UCSD-AML1 (cell line): ENCODE results near the gene NPLOC4.
"Not testable (repeated sequence)": the region's sequence is repeated elsewhere in the genome, so short reads cannot be mapped to it uniquely, and the experiment has no call there.

Experiments used
- DNase-seq: peaks from one replicate; lab custom pipeline; 2025; ENCODE audit not compliant: unreplicated experiment; lab: John Stamatoyannopoulos, UW

NPLOC4 gene

DNA sequence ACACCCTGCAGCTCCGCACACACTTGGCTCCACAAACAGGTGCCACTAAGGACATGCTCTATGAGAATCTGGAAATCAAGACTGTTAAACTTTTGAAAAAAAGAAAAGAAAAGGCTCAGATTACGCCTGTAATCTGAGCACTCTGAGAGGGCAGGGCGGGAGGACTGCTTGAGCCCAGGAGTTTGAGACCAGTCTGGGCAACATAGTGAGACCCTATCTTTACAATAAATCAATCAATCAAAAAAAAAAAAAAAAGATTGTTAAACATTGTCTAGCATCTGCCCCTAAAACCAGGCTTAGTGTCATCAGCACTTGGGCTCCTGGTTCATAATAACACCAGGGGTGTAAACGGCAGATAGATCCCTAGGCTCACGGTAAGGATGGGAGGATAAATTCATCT lies 47.3 kb downstream of the NPLOC4 start:
- no peak for DNase-seq

DNA sequence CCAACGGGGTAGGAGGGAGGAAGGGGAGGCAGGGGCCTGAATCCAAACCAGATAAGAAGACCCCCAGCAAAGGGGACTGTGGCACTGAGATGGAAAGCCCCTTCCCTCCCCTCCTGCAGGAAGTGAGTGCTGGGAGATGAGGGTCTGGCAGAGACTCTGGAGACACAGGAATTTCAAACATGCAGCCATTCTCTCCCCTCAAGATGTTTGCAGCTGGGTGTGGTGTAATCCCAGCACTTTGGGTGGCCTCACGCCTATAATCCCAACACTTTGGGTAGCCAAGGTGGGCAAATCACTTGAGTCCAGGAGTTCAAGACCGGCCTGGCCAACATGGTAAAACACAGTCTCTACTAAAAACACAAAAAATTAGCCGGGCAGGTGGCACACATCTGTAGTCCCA lies 50.8 kb downstream of the NPLOC4 start:
- DNase-seq, result no peak

DNA sequence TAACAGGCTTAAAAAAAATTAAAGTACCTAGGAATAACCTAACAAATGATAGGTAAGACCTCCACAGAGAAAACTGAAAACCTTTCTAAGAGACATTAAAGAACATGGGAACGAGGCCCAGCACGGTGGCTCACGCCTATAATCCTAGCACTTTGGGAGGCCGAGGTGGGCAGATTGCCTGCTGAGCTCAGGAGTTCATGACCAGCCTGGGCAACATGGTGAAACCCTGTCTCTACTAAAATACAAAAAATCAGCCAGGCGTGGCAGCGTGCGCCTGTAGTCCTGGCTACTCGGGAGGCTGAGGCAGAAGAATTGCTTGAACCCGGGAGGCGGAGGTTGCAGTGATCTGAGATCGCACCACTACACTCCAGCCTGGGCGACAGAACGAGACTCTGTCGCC lies 52.1 kb downstream of the NPLOC4 start:
- not testable (repeated sequence) for DNase-seq

DNA sequence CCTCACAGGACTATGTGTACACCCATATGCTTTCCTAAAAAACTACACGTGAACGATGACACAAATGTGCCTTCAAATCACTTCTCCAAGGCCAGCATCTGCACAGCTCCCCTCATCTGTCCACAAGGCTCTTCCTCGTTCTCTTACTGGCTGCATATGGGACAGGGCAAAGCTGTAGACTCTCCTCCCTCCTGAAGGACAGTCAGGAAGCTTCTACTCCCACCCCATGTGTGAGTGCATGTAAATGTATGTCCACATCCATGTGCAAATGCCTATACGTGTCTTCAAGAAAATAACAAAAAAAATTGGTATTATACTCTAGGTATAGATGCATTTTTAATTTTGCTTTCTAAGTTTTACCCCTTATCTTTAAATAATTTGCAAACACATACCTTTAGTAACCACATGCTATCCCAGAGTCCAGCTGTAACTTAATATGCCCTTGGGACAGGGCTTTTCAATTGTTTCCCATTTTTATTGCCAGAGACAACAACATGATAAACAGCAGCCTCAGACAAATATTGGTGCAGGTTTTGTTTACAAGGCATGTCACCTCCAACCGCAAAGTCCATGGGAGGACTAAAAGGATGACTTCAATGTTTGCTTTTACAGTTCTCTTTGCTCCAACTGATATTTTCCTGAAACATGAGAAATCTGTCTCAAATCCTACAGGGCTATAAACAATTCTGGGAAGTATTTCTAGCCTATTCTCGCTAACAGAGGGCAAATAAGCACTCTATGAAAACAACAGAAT lies 53.1 kb downstream of the NPLOC4 start:
- DNase-seq, result no peak

DNA sequence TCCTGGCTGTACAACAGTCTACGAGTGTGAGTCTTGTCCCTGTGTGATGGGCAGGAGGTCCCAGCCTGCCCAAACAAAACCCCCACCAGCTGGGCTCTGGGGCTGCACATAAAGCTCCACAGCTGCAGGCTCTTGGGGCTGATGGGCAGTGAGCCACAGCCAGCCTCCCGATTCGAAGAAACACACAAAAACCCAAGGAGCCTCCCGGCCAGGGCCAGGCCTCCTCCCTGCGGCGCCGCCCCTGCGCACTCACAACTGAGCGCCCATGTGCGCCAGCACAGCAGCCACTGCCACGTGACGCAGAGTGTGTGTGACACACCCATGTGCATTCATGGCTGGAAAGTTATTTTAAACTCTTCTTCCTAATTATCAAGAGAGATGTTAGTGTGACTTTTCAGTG lies 54.2 kb downstream of the NPLOC4 start:
- no peak for DNase-seq

DNA sequence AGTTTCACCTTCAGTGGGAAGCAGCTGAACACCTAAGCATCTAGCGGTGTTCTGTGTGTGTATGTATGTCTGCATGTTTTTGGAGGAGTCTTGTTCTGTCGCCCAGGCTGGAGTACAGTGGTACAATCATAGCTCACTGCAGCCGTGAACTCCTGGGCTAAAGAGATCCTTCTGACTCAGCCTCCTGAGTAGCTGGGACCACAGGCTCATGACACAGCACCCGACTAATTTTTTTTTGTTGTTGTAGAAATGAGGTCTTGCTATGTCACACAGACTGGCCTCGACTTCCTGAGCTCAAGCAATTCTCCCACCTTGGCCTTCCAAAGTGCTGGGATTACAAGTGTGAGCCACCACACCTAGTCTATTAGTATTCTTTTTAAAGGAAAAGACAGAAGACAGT lies 54.6 kb downstream of the NPLOC4 start:
- no peak for DNase-seq

DNA sequence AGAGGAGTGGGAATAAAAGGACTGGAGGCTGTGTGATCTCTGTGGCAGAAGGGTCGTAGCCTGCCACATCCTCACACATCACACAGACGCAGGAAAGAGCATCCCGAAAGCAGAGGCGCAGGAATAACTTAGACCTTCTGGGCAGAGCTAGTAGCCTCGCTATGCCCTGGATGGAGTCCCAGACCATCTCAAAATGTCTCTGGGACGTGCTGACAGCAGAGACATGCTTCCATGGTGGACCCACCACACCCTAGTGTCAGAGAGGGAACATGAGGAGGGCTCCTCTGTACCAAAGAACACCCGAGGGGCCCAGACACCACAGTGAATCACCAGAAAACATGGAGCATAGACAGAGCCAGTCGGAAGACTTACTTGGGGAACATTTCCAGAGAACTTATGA lies 55.2 kb downstream of the NPLOC4 start:
- no peak for DNase-seq

DNA sequence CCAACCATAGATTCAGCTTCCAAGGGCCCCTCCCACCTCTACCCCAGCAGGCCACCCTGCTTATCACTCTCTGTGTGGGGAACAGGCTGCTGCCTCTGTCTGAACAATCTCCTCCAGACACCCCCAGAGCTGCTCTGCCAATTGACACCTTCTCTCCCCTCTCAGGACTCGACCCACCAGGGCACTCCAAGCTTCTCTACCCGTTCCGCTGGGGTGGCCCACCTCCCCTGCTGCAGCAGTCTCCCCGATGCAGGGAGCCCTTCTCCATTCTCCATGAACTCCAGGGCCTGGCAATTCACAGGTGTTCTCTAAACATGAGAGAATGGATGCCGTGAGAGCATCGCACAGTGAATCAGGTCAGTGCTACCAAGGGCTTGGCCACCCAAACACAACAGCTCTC lies 56.4 kb downstream of the NPLOC4 start:
- DNase-seq, result no peak

DNA sequence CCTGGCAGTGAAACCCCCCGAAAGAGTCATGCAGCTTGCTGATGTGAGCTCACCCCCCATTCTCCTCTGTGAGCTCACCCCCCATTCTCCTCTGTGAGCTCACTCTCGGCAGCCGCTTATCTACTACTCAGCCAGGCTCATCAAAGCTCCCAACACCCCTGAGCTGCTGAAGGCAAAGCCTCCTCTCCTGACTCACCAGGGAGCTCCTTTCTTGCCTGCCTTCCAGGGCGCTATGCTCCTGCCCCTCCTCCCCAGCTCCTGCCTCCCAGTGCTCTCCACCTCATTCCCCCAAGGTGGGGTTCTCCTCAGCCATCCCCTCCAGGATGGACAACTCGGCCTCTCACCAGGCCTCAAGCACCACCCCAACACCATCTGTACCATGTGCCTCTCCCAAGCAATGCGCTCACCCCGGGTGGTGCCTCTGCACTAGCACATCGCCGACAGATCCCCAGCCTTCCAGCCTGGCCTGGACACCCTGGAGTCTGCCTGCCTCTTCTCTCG lies 57.0 kb downstream of the NPLOC4 start:
- DNase-seq, result no peak

DNA sequence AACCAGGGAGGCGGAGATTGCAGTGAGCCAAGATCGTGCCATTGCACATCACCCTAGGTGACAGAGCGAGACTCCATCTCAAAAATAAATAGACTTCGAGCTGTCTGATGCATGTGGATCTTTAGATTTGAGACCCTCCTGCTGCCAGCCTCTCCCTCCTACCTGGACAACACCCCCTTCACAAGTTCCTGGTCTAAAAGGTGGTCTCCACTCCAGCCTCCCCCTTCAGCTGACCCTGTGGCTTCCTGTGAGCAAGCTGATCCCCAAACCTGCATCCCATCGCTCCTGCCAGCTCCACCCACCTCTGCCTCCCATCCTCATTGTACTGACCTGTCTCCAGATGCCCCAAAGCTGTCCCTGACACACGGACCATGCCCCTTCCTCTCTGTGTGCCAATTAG lies 57.6 kb downstream of the NPLOC4 start:
- DNase-seq, result no peak

DNA sequence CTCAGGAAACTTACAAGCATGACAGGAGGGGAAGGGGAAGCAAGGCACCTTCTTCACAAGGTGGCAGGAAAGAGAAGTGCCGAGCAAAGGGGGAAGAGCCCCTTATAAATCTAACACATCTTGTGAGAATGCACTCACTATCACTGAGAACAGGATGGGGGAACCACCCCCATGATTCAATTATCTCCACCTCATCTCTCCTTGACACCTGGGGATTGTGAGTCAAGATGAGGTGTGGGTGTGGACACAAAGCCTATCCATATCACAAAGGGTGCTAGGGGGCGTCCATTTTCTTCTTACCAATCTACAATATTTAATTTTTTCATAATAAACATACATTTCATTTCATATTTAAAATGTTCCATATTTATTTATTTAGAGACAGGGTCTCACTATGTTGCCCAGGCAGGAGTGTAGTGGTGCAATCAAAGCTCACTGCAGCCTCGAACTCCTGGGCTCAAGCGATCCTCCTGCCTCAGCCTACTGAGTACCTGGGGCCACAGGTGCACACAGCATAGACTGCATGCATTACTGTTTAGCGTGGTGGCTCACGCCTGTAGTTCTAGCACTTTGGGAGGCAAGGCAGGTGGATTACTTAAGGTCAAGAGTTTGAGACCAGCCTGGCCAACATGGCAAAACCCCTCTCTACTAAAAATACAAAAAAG lies 58.2 kb downstream of the NPLOC4 start:
- no peak for DNase-seq

DNA sequence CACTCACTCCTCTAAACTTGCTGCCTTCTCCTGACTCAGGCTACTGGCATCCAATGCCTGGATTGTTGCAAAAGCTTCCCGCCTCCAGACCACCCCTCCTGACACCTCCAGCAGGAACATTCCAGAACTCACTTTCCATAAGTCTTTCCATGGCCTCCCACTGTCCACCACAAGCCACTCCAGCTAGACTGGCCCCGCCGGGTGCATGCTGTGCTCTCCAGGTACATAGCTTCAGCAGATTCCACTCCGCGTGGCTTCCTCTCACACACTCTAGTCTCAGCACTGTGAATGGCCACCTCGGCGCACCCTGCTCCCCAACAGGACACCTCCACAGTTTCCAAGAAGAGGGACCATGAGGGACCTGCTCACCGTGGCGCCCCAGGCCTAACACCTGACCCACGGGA lies 58.9 kb downstream of the NPLOC4 start:
- DNase-seq, result no peak

DNA sequence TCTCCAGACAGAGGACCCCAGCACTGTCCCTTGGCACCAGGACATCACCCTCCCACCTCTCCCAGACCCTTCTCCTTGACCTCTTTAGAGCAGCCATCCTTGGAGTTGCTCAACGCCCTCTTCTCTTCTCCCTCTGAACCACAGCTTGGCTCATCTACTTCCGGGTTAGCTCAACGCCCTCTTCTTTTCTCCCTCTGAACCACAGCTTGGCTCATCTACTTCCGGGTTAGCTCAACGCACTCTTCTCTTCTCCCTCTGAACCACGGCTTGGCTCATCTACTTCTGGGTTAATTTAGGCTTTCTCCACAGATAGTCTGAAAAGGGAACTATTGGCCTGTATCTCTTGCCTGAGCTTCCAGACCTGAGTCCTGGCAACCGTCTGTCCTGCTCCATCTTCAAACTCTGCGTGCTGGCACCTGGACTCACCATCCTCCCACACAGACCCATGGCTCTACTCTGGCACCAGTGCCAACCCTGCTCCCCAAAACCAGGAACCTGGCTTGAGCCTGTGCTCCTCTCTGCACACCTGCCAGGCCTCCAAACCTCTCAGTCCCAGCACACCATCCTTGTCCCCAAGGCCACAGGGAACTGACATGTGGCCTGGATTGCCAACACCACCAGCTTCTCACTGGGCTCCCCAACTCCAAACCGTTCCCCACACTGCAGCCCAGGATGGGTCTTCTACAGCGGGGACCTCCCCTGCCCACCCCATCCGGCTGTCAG lies 59.5 kb downstream of the NPLOC4 start:
- no peak for DNase-seq

DNA sequence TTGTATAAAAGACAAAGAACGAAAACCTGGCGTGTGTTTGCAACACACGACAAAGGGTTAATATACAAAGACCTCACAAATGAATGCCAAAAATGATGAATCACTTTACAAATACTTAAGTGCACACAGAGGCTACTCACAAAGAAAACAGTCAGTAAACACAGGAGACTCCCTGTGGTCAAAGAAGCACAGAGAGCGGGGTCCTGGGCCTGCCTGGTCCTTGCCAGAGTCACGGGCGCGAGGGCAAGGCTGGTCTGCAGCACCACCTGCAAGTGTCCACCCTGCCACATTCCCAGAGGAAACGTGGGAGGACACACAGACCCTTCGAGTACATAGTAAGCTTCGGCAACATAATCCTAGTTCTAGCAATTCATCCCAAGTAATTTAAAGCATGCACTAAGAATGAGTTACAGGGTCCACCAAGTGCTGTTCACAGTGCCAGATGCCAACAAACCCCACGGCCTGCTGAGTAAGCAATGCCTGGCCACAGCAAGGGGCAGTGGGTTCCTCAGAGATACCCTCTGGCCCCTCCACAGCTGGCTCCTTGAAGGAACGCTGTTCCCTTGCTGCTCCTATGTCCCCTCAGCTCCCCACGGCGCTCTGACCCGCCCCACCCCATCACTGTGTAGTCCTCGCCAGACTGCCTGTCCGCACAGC lies 60.2 kb downstream of the NPLOC4 start:
- DNase-seq, result no peak

DNA sequence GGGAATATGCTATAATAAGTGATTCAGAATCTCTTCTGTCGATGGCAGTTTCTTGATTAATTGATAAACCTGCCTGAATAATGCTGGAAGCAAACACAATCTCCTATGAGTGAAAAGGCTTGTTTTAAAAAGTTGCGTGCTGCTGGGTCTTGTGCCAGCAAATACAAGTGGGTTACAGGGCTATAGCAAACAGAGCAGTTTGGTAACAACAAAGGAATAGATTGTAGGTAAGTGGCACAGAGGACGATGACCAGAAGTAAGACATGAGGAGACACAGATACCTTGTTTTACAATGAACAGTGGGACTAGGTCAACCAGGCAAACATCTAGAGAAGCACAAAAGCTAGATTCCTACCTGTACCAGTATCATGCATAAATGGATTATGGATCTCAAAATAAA lies 61.1 kb downstream of the NPLOC4 start:
- no peak for DNase-seq

DNA sequence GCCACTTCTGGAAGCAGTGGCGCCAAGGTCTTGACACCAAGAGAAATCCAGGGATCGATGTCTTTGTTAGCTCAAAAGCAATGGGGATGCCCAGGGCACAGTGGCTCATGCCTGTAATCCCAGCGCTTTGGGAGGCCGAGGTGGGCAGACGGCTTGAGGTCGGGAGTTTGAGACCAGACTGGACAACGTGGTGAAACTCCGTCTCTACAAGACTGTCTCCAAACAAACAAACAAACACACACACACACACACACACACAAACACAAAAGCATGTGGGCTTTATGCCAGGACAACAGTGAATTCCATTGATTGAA lies 62.3 kb downstream of the NPLOC4 start:
- DNase-seq, result no peak

DNA sequence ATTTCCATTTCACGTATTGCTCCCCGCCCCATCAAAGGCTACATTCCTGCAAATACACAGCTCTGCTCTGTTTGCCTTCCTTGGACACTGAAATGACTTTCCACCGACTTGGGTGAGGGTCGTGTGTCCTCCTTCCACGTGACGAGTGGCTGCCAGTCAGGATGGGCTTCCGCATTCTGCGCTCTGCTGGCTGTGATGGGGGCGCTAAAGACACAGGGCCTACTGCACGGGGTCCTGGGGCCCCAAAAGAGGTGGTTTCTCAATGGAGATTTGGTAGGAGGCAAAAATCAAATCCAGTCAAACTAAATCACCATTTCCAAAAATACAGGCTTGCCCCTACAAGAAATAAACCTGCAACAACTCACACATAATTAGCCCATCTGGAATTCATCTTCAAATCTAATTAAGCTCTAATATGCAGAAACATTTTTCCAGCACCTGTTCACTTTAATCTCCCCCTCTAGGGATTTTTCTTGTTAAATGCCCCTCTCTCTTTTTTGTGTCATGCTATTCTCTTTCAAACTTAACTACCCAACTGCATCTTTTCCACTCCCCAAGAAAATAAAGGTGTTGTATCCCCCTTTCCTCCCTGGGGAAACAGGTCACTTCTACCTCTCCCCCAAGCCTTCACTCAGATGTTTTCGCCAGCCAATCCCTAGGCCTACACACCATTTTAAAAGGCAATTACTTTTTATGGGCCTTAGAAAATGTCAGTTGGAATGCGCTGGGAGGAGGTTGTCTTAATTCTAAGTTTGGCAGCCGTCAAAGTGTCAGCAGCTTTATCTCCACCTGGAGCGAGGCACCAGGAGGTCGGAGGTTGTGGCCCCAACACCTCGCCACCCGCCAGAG lies 62.9 kb downstream of the NPLOC4 start:
- DNase-seq, result no peak

DNA sequence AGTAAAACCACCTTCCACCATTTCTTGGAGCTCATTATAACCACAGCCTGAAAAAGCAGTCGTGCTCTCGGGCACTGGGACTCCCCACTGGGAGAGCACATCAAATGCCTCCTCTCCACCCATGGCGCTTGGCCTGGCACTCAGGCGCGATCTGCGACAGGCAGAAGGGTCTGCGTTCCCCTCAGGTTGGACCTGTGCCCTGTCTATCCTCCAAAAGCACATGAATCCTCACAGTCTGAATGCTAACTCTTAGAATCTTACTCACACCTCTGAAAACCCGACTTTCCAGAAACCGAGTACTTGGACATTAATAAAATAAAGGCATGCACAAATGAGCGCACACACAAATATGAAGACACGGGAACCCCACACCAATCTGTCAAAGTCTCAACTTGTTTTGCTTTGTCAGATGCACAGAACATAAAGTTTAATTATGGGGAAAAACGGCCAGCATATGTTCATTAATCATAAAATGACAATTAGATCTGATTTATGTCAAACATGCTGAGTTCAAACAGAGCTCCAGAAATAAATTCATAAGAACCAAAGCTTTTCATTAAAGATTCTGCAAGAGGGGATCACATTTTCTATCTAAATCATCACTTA lies 64.2 kb downstream of the NPLOC4 start:
- no peak for DNase-seq

DNA sequence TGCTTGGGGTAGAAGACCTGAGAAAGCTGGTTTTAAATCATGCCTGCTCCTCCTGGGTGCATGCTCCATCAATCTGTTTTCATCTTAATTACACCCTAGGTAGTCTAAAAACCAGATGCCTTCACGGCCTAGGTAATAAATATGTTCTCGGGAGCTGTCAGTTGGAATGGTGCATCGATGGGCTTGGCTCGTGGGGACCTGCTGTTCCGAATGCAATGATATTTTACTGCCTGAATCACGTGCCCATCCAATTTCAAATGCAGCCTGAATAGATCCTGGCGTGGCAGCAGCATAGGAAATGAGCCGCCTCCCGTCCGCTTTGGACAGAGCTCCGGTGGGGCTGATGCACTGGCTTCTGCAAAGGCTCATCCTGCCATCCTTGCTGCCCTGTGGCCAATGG lies 65.9 kb downstream of the NPLOC4 start:
- DNase-seq, result no peak

DNA sequence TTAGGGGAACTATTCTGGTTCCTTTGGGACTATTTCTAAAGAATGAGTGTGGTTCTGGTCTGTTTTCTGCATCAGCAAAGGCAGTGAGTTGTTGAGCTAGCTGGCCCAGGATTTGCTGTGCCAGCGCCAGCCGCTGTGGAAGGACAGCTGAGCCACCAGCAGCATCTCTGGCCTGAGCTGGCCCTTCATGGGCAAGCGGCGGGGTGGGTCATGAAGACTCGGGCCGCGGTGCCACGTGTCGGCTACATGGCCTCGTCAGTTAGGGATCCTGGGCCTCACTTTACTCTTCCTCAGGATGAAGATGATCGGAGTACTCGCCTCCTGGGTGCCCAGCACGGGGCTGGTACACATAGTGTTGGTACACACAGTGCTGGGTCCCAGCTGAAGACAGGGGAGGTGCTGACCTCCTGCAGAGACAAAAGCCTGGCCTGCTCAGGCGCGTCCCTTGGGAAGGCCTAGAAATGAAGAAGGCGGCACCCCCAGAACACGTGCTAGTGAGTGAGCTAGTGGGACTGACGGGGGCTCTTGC lies 66.9 kb downstream of the NPLOC4 start:
- no peak for DNase-seq
